ENCODE data around the gene BICD1.
A peak's percentile ranks its signal among the peaks of the same experiment; 100 is the strongest.

BICD1 gene

DNA sequence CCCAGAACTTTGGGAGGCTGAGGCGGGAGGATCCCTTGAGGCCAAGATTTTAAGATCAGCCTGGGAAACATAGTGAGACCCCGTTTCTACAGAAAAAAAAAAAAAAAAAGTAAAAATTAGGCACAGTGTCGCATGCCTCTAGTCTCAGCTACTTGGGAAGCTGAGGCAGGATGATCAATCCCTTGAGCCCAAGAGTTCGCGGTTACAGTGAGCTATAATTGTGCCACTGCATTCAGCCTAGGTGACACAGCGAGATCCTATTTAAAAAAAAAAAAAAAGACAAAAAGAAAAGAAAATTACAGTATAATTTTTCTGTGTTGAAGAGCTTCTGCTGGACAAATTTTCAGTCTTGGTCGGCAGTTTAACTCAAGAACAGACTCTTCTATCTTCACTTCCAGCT lies 158.8 kb downstream of the BICD1 start:
- no peak for TF ChIP-seq YY1 (IDR thresholded peaks at IDR 0.05; ENCODE audit: insufficient read depth, insufficient read length)
- TF ChIP-seq SUZ12 (IDR thresholded peaks at IDR 0.05; ENCODE audit: extremely low read depth, insufficient read depth, insufficient read length) = no peak
- TF ChIP-seq ZNF274 (IDR thresholded peaks at IDR 0.05; ENCODE audit: low read depth, low read length) = no peak
- H3K9me3 ChIP-seq (ENCODE audit: insufficient read depth, low read length) = no peaks in the 10 kb centered on the region
- H3K27me3 ChIP-seq (ENCODE audit: insufficient read depth, insufficient read length) = no peaks in the 10 kb centered on the region
- H3K4me3 ChIP-seq (ENCODE audit: insufficient read length, low read depth) = no peak overlapping the region
- DNase-seq (ENCODE audit: low read depth, low spot score) = no peak
- no peaks in the 10 kb centered on the region for H3K36me3 ChIP-seq (ENCODE audit: insufficient read depth, insufficient read length, low read length)
- H3K4me1 ChIP-seq (ENCODE audit: insufficient read depth, insufficient read length) = no peaks in the 10 kb centered on the region
- no peak overlapping the region for H3K9ac ChIP-seq (ENCODE audit: insufficient read length, low read depth)

DNA sequence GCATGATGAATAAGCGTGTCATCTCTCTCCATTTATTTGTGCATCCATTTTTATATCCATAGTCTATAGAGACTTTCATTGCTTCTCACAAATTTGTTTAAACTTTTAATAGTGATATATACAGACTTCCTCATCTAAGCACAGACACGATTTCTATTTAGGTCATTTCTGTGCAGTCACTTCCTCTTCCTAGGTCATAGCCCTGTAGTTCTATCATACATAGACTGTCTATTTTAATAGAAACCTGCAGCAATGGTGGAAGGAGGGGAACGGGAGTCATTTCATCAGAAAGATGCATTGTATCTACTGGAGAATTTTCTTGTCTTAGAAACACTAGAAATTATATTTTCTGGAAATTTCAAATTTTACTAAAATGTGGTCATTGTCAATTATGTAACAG lies 159.3 kb downstream of the BICD1 start:
- Histone ChIP-seq H3K4me1 (ENCODE audit: insufficient read depth, insufficient read length) (peaks cover 5% of the 10 kb centered on the region), H3K9ac (ENCODE audit: insufficient read length, low read depth) (no peak overlapping the region), H3K27me3 (ENCODE audit: insufficient read depth, insufficient read length) (no peaks in the 10 kb centered on the region), H3K36me3 (ENCODE audit: insufficient read depth, insufficient read length, low read length) (no peaks in the 10 kb centered on the region), H3K9me3 (ENCODE audit: insufficient read depth, low read length) (no peaks in the 10 kb centered on the region), H3K4me3 (ENCODE audit: insufficient read length, low read depth) (no peak overlapping the region)
- TF ChIP-seq SUZ12 (IDR thresholded peaks at IDR 0.05; ENCODE audit: extremely low read depth, insufficient read depth, insufficient read length) (no peak), ZNF274 (IDR thresholded peaks at IDR 0.05; ENCODE audit: low read depth, low read length) (no peak), YY1 (IDR thresholded peaks at IDR 0.05; ENCODE audit: insufficient read depth, insufficient read length) (no peak)
- DNase-seq (ENCODE audit: low read depth, low spot score) = no peak

DNA sequence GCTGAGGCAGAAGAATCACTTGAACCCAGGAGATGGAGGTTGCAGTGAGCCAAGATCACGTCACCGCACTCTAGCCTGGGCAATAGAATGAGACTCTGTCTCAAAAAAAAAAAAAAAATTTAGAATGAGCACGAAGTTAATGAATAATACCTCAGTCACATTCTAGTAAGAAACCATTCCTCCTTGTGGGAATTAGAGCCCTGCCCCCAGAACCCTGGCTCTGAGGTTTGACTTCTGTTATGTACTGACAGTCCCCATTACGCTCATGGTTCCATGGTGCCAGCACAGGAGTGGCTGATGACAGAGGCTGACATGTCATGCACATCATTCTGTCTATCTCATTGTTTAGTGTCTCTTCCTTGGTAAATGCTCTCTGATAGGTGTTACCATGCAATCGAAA lies 160.1 kb downstream of the BICD1 start:
- Histone ChIP-seq H3K4me1 (ENCODE audit: insufficient read depth, insufficient read length) (peaks cover 7% of the 10 kb centered on the region), H3K36me3 (ENCODE audit: insufficient read depth, insufficient read length, low read length) (no peaks in the 10 kb centered on the region), H3K9ac (ENCODE audit: insufficient read length, low read depth) (no peak overlapping the region), H3K4me3 (ENCODE audit: insufficient read length, low read depth) (no peak overlapping the region), H3K9me3 (ENCODE audit: insufficient read depth, low read length) (no peaks in the 10 kb centered on the region), H3K27me3 (ENCODE audit: insufficient read depth, insufficient read length) (no peaks in the 10 kb centered on the region)
- TF ChIP-seq YY1 (IDR thresholded peaks at IDR 0.05; ENCODE audit: insufficient read depth, insufficient read length) (no peak), ZNF274 (IDR thresholded peaks at IDR 0.05; ENCODE audit: low read depth, low read length) (no peak), SUZ12 (IDR thresholded peaks at IDR 0.05; ENCODE audit: extremely low read depth, insufficient read depth, insufficient read length) (no peak)
- no peak for DNase-seq (ENCODE audit: low read depth, low spot score)

DNA sequence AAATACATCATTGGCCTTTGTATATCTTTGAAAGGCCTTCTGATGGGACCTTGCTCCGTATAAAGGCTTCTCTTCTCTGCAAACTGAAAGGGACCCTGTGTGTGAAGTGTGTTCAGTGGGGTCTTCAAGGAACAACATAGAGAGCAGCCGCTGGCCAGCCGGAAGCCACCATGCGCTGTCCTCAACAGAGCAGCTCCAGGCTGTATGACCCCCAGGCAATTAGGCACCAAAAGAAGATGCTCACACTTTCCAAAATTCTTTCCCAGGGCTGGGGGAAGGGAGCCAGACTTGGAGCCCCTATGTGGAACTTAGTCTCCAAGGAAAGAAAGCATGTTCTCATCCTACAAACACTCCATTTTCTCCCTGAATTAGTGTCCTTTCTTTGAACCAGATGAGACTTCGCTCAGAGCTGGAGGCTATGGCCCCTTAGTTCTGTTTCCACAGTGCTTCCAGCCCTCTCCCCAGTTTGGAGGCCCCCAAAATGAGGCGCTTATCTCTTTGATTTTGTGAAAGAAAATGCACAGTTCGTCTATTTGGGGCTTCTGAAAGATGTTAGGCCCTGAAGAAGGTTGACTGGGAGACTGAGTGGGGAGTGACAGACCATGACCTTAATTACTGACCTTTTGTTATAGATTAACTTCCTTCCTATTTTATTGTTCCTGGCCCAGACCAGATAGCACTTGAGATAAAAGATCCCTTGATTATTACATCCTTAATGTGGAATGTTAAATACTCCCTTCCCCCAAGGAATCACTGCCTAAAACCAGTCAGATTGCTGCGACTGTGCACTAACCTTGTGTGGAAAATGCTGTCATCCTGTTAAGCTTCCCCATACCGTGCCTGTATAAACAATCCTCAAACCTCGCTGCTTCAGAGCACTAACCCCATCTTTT lies 164.4 kb downstream of the BICD1 start:
- H3K4me3 ChIP-seq (ENCODE audit: insufficient read length, low read depth) = no peak overlapping the region
- DNase-seq (ENCODE audit: low read depth, low spot score) = peak; percentile 74
- TF ChIP-seq ZNF274 (IDR thresholded peaks at IDR 0.05; ENCODE audit: low read depth, low read length) = no peak
- no peak for TF ChIP-seq YY1 (IDR thresholded peaks at IDR 0.05; ENCODE audit: insufficient read depth, insufficient read length)
- no peak for TF ChIP-seq SUZ12 (IDR thresholded peaks at IDR 0.05; ENCODE audit: extremely low read depth, insufficient read depth, insufficient read length)
- H3K27me3 ChIP-seq (ENCODE audit: insufficient read depth, insufficient read length) = no peaks in the 10 kb centered on the region
- no peaks in the 10 kb centered on the region for H3K36me3 ChIP-seq (ENCODE audit: insufficient read depth, insufficient read length, low read length)
- no peak overlapping the region for H3K9ac ChIP-seq (ENCODE audit: insufficient read length, low read depth)
- no peaks in the 10 kb centered on the region for H3K9me3 ChIP-seq (ENCODE audit: insufficient read depth, low read length)
- peaks cover 7% of the 10 kb centered on the region for H3K4me1 ChIP-seq (ENCODE audit: insufficient read depth, insufficient read length)

DNA sequence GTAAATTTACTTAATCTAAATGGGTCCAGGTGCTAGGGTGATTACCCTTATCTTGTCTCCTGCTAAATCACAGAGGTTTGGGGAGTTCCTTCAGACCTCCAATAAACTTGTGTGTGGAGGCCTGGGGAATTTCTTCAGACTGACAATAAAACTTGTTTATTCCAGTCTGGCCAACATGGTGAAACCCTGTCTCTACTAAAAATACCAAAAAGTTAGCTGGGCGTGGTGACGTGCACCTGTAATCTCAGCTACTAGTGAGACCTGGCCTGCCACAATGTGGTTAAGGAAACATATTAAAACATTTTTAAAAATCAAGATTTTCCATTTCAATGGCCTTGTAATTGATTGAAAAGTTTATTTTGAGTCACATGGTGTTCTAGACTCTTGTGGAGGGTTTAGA lies 165.8 kb downstream of the BICD1 start:
- H3K9ac ChIP-seq (ENCODE audit: insufficient read length, low read depth) = no peak overlapping the region

DNA sequence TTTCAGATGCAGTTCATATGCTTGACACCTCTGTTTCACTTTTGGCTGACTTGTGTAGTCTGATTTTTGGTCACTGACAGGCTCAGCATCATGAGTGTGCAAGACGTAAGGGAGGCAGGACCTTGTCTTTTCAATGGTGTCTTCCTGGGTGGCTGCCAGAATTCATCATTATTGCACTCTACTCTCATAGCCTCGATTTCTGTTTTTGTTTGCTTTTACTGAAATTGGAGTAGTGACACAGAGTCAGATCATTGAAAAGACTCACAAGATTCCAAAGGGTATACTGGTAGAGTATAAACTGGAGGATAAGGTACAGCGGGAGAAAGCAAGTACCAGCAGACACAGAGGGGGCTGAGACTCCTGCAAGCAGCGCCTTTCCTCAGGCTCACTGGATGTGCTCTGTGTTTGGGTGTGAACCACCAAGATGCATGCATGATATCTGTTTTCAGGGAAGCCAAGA lies 166.4 kb downstream of the BICD1 start:
- H3K4me1 ChIP-seq (ENCODE audit: insufficient read depth, insufficient read length) = peaks cover 7% of the 10 kb centered on the region

More for the DNA sequence above, 165.8 kb downstream of the BICD1 start:
- DNase-seq (ENCODE audit: low read depth, low spot score) = no peak
- Histone ChIP-seq H3K9me3 (ENCODE audit: insufficient read depth, low read length) (no peaks in the 10 kb centered on the region), H3K4me3 (ENCODE audit: insufficient read length, low read depth) (no peak overlapping the region), H3K36me3 (ENCODE audit: insufficient read depth, insufficient read length, low read length) (no peaks in the 10 kb centered on the region), H3K27me3 (ENCODE audit: insufficient read depth, insufficient read length) (no peaks in the 10 kb centered on the region), H3K4me1 (ENCODE audit: insufficient read depth, insufficient read length) (peaks cover 7% of the 10 kb centered on the region)
- TF ChIP-seq ZNF274 (IDR thresholded peaks at IDR 0.05; ENCODE audit: low read depth, low read length) (no peak), YY1 (IDR thresholded peaks at IDR 0.05; ENCODE audit: insufficient read depth, insufficient read length) (no peak), SUZ12 (IDR thresholded peaks at IDR 0.05; ENCODE audit: extremely low read depth, insufficient read depth, insufficient read length) (no peak)

DNA sequence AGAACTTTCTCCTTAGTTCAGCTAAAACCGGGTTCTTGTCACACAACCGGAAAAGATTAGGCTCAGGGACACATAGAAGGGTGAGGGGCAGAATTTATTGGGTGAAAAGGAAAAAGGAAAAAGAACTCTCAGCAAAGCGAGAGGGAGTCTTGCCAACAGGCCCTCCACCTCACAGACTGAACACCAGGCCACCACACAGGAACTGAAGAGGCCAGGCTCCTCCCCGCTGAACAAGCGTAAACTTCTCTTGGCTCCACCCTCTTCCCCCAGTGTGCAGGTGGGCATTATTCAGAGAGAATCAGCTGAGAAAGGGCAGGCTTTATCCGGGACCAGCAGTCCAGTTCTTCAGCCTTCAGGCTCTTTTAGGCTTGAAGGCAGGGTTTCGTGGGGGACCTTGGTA lies 167.1 kb downstream of the BICD1 start:
- no peaks in the 10 kb centered on the region for H3K36me3 ChIP-seq (ENCODE audit: insufficient read depth, insufficient read length, low read length)
- H3K4me3 ChIP-seq (ENCODE audit: insufficient read length, low read depth) = no peak overlapping the region
- TF ChIP-seq SUZ12 (IDR thresholded peaks at IDR 0.05; ENCODE audit: extremely low read depth, insufficient read depth, insufficient read length) = no peak
- no peak for DNase-seq (ENCODE audit: low read depth, low spot score)
- H3K9me3 ChIP-seq (ENCODE audit: insufficient read depth, low read length) = no peaks in the 10 kb centered on the region
- H3K27me3 ChIP-seq (ENCODE audit: insufficient read depth, insufficient read length) = no peaks in the 10 kb centered on the region
- no peak overlapping the region for H3K9ac ChIP-seq (ENCODE audit: insufficient read length, low read depth)
- H3K4me1 ChIP-seq (ENCODE audit: insufficient read depth, insufficient read length) = peaks cover 7% of the 10 kb centered on the region

More for the DNA sequence above, 166.4 kb downstream of the BICD1 start:
- H3K4me3 ChIP-seq (ENCODE audit: insufficient read length, low read depth) = no peak overlapping the region
- no peak for DNase-seq (ENCODE audit: low read depth, low spot score)
- no peaks in the 10 kb centered on the region for H3K9me3 ChIP-seq (ENCODE audit: insufficient read depth, low read length)
- no peak for TF ChIP-seq ZNF274 (IDR thresholded peaks at IDR 0.05; ENCODE audit: low read depth, low read length)
- no peak for TF ChIP-seq SUZ12 (IDR thresholded peaks at IDR 0.05; ENCODE audit: extremely low read depth, insufficient read depth, insufficient read length)
- no peak for TF ChIP-seq YY1 (IDR thresholded peaks at IDR 0.05; ENCODE audit: insufficient read depth, insufficient read length)
- H3K27me3 ChIP-seq (ENCODE audit: insufficient read depth, insufficient read length) = no peaks in the 10 kb centered on the region
- H3K36me3 ChIP-seq (ENCODE audit: insufficient read depth, insufficient read length, low read length) = no peaks in the 10 kb centered on the region
- H3K9ac ChIP-seq (ENCODE audit: insufficient read length, low read depth) = no peak overlapping the region

Data from NT2/D1 (cell line).